Esophagus muscularis mucosa (tissue), 4 donors: ENCODE results near the gene GJC2.

Experiments used
- EP300 ChIP-seq: sonication (generic); formaldehyde crosslinking; IDR thresholded peaks from one replicate; pipeline ENCODE4 v1.6.1; 2017; ENCODE audit warnings: antibody characterized with exemption
- POLR2A ChIP-seq: fragments of 450-650 bp; IDR thresholded peaks from one replicate; pipeline ENCODE4 v1.6.1; 2017; ENCODE audit warnings: antibody characterized with exemption, moderate library complexity, mild to moderate bottlenecking, low read depth
- POLR2AphosphoS5 ChIP-seq, 2 donors: sonication (generic); formaldehyde crosslinking; IDR thresholded peaks; one replicate each; pipeline ENCODE4 v1.6.1; 2017; ENCODE audit warnings: antibody characterized with exemption in 2 of 2
- TF ChIP-seq, protein P1 (sequence below), 3 experiments: fragments of 200-600 bp in 2 of 3; fragments of 450-650 bp in 1 of 3; sonication (generic) in 2 of 3; IDR thresholded peaks; one replicate each; pipeline ENCODE4 v1.5.1; 2017 to 2019; ENCODE audit warnings: antibody characterized with exemption in 3 of 3, mild to moderate bottlenecking in 2 of 3, moderate library complexity in 1 of 3

DNA sequence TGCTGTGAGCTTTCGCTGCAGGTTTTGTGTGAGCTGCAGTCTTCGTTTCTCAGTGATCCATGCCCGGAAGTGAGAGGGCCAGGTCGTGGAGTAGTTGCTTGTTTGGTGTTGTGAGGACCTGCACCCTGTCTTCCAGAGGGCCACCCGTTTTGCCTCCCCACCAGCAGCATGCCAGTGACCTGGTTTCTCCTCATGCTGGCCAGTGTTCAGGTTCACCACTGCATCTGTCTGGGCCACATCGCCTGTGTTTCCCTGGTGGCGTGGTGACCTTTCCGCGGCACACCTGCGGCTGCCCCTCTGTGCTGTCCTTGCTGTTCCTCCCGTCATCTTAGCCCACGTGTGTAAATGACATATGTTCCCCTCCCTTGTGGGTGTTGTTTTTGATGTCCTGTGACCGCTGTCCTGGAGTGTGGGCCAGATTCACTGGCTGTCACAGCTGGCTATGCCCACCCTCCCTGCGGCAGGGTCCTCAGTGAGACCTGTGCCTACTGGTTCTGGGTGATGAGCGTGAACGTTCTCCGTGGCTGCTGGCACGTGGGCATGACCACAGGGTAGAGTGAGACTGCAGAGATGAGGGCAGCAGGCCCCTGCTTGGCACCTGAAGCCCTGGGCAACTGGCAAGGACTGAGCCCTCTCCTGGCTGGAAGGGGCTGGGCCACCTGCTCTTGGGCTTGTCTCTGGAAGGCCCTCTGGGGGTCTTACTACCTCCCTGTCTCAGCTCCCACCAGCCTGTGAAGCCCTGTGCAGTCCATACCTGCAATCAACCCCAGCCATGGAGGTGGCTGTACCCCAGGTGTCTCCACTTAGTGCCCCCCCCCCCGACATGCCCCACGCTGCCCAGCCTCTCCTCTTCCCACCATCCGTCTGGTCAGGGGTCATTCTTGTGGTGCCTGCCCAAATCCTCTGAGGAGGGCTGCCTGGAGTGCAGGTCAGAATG lies 23.1 kb downstream of the GJC2 start:
- TF ChIP-seq, protein P1, sequence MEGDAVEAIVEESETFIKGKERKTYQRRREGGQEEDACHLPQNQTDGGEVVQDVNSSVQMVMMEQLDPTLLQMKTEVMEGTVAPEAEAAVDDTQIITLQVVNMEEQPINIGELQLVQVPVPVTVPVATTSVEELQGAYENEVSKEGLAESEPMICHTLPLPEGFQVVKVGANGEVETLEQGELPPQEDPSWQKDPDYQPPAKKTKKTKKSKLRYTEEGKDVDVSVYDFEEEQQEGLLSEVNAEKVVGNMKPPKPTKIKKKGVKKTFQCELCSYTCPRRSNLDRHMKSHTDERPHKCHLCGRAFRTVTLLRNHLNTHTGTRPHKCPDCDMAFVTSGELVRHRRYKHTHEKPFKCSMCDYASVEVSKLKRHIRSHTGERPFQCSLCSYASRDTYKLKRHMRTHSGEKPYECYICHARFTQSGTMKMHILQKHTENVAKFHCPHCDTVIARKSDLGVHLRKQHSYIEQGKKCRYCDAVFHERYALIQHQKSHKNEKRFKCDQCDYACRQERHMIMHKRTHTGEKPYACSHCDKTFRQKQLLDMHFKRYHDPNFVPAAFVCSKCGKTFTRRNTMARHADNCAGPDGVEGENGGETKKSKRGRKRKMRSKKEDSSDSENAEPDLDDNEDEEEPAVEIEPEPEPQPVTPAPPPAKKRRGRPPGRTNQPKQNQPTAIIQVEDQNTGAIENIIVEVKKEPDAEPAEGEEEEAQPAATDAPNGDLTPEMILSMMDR (IDR thresholded peaks at IDR 0.05) = no peak
- TF ChIP-seq POLR2AphosphoS5 (IDR thresholded peaks at IDR 0.05) (no peak), POLR2A (no peak), EP300 (no peak)
